A204.1 (cell line): ENCODE measurements around the gene TCOF1.
"Not testable (repeated sequence)": the region's sequence is repeated elsewhere in the genome, so short reads cannot be mapped to it uniquely, and the experiment has no call there.

Experiments
- FAIRE-seq: peaks from 2 replicates; lab custom pipeline; 2012; peaks lifted over from hg19 to GRCh38; lab: Jason Lieb, UNC

The TCOF1 gene

DNA sequence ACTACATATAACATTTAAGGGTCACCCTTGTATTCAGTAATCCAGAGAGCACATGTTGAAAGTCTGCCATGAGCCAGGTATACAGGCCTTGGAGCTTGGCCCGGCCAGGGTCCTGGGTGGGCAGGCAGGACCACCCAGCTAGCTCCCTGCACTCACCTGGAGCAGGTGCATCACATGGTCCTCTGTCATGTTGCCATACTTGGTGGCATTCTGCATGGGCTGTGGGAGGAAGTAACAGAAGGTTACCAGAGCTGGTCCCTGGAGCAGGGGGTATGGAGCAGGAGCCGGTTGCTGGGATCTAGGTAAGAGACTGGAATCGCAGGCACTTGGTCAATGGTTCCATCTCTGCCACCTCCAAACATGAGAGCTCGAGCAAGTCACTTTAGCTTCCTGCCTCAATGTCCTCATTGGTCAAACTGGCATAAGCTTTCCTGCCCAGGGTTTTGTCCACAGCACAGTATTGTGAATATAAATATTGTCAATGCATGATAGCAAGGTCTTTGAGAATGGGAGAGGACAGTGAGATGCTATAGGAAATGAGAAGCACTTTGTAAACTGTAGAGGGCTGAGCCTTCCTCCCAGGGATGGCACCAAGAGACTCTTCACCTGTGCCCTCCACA, 48.7 kb downstream of the TCOF1 start:
- FAIRE-seq, result no peak

DNA sequence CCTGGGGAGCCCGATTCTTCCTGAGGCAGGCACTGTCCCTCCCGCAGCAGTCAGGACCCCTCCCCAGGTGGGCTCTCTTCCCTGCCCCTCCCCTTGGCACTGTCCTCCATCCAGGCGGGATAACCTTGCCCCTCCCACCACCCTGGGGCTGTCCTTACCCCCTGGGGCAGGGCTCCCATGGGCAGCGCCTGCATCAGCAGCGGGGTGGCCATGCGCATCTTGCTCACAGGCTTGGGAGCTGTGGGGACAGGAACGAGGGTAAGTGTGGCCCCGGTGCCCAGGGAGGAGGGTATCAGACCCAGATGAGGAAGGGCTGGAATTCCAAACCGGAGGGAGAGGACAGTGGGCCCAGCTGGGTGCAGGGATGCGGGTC, 49.2 kb downstream of the TCOF1 start:
- no peak for FAIRE-seq

DNA sequence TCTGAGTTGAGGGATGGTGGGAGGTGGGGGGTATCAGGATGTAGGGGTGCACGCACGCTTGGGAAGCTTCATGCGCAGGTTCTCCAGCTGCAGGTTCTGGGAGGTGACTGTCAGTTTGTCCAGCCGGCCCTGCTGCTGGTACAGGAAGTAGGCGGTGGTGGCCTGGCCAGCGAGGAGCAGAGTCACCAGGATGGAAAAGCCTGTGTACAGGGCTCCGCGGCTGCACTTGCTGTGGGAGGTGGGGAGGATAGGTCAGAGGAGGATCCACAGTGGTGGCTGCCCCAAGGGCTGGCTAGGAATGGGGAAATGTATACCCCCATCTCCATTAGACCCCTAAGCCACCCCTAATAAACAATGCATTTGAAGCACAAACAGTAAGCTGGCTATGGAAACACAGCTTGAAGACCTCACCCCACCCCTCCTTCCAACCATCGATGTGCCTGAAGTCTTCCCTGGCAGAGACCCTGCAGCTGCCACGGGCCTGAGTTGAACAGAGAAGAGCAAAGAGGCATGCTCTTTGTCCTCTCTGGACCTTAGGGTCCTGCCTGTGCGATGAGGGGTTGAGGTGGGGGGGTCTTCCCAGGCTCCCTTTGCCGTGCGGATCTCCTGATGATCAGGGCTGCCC, 49.7 kb downstream of the TCOF1 start:
- no peak for FAIRE-seq

DNA sequence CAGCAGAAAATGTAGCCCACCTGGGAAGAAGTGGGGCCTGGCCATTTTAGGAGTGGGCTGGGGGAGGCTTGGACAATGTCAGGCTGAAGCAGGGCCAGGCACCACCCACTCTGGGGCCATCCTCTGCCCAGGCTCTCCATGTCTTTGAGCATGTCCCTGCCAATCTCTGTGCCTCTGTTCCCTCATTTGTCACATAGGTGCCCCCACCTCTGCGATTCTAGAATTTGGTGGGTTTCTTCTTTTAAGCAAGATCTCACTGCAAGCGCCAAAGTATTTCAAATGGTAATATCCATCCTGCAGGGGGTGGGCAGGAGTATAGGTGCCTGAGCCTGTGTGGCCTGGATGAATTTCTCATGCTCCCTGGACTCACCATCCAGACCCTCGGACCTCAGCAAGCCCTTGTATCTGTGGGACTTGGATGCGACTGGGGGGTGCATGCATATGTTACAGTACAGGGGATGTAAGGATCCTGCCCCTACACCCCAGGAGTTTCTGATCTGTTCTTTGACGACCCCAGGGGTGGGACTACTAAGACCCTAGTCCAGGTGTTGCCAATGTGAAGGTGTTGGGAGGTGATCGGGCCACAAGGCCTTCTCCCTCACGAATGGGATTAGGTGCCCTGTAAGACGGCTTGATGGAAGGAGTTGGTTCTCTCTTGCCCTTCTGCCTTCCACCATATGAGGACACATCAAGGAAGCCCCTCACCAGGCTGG, 50.9 kb downstream of the TCOF1 start:
- no peak for FAIRE-seq

DNA sequence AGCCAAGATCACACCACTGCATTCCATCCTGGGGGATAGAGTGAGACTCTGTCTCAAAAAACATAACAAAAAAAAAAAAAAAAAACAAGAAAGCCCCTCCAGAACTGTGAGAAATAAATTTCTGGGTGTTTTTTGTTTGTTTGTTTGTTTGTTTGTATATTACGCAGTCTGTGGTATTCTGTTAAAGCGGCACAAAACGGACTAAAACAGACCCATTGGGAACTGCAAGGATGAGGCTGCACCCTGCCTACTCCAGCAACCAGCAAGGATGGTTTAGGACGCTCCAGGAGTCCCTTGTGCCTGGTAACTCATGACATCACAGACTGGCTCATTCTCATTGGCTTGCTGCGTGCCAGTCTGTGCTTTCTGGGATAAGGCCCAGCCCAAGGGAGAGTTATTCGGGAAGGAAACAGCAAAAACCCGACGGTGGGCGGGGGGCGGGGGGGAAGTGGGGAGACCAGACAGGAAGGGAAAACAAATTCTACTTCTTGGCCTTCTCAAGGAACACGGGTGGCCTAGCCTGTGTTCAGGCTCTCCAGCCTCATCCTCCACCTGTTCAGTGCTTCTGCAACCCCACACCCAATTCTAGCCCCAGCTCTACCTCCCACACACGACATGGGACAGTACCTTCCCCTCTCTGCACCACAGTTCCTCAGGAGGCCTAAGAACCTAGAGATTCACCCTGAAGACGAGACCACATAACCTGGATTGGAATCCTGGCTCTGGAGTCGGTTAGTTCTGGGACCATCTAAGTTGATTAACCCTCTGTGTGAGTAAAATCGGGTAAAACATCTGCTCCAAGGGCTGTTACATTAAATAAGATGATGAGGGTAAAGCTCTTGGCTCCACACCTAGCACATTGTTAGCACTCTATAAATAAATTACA, 52.4 kb downstream of the TCOF1 start:
- peak; percentile 82 for FAIRE-seq

DNA sequence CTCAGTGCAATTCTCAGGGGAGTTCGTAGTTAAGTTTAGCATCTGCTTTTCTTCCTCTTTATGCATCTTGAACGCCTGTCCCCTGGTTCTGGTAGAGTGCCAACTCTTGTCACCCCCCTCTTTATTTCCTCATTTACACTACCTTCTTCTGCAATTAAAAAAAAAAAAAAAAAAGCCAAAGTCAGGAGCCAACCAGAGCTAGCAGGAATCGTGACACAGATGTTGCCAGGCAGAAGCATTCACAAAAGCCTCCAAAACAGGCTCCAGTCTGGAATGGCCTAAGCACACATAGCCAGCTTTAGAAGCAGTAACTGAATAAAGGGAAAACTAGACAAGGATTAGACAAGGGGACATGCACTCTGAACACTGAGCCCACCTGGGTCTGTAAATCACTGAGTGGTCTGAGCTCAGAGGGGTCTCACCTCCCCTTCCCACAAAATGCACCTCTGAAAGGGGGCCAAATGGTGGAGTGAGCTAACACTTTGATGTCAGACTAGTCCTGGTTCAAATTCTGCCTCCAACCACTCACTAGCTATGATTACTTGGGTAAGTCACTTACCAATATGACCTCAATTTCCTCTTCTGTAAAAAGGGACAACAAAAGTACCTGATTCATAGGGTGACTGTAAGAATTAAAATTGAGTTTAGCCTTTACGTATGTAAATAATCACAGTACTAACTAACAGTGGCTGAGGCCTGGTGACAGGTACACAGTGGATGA, 53.2 kb downstream of the TCOF1 start:
- FAIRE-seq, result peak; percentile 65

DNA sequence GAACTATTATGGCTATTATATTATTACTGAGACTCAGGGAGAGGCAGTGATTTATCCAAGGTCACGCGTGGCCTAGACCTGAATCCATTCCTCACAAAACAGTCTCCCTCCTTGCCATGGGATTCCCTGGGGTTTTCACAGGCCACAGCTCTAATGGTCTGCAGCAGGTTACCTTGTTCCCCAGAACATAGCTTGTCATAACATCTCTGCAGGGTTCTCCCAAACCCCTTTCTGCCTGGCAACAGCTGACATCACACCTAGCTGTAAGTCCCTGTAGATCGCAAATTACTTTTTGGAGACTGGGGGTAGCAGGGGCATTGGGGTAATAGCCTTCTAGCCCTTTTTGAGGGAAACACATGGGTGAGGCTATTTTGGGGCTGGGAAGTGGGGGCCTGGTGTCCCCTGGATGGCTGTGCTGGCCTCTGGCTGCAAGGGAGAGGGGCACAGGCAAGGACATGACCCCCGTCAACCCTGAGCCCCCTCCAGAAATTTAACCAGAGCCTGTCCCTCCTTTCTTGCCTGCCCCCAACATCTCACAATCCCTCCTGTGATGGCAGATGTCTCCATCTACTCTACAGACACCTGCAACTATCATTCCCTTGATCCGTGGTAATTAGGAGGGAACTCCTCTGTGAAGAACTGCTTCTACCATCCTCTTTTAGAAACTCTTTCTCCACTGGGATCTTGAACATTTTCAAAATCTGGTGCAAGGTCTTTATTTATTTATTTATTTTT, 53.9 kb downstream of the TCOF1 start:
- FAIRE-seq, result no peak

DNA sequence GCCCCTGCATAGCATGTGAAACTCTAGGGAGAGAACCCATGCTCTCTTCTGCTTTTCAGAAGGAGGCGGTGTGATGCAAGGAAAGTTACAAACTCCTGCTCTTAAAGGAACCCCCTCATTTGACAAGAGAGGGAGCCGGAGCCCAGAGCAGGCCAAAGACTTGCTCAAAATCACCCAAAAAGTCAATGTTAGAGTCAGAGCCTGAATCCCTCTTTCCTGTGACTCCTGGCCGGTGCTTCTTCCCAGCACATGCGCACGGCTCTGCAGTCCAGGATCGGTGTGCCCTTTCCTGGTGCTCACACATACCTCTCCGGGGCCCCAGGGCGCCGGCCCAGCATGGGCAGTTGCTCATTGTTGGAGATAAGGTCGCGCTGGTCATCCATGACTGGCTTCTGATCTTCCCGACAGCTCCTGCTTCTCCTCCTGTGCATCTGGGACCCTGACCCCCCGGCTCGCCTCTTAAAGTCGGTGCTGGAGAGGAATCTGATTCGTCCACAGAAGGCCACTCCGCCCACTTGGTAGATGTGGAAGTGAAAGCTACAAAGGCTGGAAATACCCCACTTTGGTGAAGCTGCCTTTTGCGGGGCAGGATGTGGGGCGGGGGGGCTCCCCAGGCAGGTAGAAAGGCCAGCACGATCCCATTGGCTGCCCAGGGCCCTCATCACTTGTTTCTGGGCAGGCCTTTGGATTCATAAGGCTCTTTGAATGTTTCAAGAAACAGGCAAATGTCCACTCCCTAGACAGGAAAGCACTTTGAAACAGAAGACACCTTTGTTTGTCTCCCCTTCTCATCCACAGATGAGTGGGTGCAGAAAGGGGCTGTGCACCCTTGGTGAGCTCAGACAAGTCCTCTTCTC, 55.0 kb downstream of the TCOF1 start, which contains the start of gene CD74:
Gene CD74, minus strand, starts transcription at position 592 of the 857 bp plus-strand sequence. Its CDS starts 161 bp downstream, at position 431.
- no peak for FAIRE-seq

DNA sequence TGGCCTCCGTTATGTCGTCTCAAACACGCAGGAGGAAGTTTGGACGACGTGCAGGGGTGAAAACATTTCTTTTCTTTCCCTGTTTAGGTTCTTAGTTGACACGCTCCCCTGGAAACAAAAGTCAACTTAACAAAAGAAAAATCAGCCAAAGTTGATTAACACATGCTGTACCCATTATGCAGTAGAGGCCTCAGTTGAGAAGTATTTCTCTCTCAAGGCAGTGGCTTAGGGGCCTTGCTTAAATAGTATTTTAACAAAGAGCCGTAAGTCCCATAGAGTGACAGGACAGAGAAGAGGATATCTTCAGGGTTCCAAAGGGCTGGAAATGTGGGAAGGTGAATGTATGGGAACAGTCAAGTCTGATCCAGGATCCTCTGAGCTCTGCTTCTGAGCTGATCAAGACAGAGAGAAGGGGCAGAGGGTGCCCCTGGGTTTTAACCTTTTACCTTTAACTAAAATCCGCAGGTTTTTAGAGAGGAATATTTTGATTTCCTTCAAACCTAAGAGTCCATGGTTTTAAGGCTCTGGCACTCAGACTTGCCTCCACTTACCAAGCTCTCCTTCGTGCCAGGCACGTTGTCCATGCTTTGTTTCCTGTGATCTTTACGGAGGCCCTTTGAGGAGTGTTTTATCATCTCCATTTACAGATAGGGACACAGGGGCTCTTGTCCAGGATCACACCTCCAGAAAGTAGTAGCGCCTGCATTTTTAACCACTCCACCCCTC, 55.8 kb downstream of the TCOF1 start:
- FAIRE-seq, result no peak

DNA sequence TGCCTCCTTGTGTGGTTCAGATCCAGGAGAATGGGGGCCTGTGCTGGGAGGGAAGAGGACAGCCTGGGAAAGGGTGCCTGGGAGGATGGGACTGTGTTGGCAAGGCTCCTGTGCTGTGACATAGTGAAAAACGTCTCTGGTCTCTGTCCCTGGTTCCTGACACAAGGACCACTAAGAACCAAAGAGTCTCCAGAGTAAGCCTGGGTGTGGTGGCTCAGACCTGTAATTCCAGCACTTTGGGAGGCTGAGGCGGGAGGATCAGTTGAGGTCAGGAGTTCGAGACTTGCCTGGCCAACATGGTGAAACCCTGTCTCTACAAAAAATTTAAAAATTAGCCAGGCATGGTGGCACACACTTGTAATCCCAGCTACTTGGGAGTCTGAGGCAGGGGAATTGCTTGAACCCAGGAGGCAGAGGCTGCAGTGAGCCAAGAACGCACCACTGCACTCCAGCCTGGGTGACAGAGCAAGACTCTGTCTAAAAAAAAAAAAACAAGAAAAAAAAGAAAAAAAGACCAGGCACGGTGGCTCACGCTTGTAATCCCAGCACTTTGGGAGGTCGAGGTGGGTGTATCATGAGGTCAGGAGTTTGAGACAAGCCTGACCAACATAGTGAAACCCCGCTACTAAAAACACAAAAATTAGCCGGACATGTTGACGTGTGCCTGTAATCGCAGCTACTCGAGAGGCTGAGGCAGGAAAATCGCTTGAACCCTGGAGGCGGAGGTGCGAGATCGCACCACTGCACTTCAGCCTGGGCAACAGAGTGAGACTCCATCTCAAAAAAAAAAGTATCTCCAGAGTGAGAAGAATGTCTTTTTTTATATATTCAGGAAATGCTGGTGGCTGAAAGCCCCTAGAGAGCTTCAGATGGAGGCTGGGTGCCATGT, 56.6 kb downstream of the TCOF1 start:
- FAIRE-seq, result not testable (repeated sequence)

DNA sequence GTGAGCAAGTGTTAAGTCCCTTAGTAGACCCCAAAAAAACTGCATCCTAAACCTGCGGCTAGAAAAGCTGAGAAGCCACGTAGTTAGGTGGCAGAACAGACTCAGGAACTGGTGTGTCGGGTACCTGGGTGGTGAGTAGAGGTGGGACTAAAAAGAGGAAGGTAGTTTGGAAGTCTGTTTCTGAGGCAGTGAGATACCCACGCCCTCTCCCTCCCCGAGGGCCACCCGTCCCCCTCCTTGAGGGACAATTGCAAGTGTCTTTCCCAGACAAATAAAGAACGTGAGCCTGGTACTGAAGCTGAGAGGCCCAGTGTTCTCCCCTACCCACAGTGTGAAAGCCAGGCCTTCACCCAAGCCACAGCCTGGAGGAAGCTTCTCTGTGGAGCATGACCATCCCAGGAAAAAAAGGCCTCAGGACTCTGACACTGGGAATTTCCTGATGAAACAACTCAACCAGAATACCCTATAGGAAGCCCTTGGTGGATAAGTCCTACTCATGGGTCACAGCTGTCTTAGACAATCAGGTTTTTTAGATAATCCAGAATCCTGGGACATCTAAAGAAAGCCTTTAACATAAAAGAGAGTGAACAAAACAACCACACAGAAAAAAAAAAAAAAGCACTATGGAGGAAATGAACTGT, 62.3 kb downstream of the TCOF1 start:
- no peak for FAIRE-seq

DNA sequence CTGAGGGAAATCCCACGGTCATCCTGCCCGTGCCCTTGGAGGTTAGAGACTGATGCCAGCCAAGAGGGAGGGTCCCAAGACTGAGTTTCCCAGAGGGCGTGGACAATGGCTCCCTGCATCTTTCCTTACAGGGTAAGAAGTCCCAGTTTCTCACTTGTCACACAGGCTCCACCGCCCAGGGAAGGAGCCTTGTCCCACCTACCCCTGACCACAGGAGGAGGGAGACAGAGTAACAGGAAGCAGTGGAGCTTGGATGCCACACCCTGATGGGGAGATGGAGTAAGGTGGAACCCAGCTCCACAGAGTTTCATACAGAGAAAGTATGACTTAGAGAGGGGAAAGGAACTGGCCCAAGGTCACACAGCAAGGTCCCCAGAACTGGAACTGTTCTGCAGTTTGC, 64.6 kb downstream of the TCOF1 start:
- no peak for FAIRE-seq

DNA sequence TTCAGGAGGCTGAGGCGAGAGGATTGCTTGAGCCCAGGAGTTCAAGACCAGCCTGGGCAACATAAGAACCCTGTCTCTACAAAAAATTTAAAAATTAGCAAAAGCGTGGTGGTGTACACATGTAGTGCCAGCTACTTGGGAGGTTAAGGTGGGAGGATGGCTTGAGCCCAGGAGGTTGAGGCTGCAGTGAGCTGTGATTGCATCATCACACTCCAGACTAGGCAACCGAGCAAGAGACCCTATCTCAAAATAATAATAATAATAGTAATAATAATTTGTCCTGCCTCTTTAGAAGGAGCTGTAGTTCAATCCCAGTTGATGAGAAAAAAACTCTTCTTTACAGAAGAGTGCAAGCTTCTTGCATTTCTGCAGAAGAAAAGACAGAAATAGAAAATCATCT, 65.3 kb downstream of the TCOF1 start:
- no peak for FAIRE-seq

DNA sequence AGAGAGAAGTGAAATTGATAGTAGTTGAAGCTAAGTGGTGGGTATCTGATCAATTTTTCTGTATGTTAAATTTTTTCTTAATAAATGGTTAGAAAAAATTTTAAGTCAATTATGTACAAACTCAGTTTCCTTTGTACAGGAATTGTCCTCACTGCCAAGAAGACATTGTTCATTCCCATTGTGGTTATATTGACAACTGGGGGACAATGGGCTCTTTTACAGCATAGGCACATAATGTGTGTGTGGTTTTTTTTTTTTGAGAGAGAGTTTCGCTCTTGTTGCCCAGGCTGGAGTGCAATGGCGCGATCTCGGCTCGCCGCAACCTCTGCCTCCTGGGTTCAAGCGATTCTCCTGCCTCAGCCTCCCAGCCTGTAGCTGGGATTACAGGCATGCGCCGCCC, 68.7 kb downstream of the TCOF1 start:
- FAIRE-seq, result not testable (repeated sequence)

DNA sequence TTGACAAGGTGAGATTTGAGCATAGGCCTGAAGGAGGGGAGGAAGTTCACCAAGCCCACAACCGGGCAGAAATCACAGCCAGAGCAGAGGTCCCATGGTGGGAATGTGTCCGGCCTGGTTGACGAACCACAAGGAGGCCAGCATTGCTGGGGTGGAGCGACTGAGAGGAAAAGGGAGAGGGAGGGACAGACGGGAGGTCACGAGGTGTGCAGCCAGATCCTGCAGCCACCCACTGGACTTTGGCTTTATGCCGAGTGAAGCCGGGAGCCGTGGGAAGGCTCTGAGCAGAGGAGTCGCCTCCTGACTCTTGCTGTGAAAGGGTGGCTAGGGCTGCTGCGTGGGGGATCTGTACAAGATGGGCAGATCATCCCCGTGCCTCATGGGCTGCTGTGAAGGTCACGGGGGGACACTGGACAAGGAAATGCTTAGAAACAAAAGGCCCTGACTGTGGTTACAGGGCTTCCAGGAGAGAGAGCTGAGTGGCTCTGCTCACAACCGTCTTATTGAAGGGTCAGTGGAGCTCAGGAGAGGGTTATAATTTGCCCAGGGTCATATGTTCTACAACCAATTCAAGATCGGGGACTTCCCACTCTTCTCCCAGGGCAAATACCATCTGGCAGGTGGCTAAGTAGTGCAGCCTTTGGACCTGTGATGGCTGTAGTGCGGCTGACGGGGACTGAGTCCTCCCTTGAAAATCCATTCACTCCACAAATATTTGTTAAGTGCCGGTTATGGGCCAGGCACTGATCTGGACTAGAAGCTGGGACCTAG, 70.8 kb downstream of the TCOF1 start:
- FAIRE-seq, result no peak

DNA sequence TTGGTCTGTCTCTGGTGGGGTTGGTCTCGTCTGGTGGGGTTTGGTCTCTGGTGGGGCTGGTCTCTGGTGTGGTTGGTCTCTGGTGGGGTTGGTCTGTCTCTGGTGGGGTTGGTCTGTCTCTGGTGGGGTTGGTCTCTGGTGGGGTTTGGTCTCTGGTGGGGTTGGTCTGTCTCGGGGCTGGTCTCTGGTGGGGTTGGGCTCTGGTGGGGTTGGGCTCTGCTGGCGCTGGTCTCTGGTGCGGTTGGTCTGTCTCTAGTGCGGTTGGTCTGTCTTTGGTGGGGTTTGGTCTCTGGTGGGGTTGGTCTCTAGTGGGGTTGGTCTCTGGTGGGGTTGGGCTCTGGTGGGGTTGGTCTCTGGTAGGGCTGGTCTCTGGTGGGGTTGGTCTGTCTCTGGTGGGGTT, 71.5 kb downstream of the TCOF1 start:
- FAIRE-seq, result no peak

DNA sequence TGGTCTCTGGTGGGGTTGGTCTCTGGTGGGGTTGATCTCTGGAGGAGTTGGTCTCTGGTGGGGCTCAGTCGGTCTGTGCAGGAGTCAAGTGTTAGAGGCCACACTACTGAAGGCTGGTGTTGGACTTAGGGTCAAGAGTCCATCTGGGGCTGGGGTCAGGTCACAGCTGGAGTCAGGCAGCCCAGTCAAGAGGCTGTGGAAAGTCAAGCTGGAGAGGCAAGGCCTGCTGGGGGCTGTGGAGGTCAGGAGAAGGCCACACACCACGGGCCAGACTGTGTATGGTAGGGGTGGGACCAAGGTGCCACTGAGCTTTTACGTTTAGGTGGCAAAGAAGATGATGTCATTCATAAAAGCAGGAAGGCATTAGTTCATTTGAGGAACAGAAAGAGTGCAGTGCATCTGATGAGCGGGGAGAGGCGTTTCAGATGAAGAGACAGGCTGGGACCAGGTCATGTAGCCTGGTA, 71.9 kb downstream of the TCOF1 start:
- FAIRE-seq, result no peak
